GM10847 (cell line): ENCODE data around the gene PRMT6.

Experiments used
- POLR2A ChIP-seq: IDR thresholded peaks from 2 replicates; pipeline ENCODE4 v1.6.1; 2011; ENCODE audit not compliant: insufficient read length; ENCODE audit errors: extremely low read depth

PRMT6 gene

DNA sequence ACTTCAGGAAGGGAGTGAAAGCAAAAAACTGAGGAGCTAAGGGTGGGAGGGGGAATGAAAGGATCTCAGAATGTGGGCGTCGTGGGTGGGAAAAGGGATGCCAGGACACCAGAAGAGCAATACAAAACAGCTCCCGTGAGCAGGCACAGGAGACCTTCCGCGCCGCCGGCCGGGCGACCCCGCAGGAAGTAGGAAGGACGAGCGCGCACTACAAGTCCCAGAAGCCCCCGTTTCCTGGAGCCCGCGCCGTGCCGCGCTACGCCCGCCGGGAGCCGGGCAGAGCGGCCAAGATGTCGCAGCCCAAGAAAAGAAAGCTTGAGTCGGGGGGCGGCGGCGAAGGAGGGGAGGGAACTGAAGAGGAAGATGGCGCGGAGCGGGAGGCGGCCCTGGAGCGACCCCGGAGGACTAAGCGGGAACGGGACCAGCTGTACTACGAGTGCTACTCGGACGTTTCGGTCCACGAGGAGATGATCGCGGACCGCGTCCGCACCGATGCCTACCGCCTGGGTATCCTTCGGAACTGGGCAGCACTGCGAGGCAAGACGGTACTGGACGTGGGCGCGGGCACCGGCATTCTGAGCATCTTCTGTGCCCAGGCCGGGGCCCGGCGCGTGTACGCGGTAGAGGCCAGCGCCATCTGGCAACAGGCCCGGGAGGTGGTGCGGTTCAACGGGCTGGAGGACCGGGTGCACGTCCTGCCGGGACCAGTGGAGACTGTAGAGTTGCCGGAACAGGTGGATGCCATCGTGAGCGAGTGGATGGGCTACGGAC, at the start of gene PRMT6:
Gene PRMT6, plus strand, starts transcription at position 249 of the 771 bp plus-strand sequence. Its CDS starts 42 bp downstream, at position 291.
- peak; percentile 70 for TF ChIP-seq POLR2A

- no peak for TF ChIP-seq POLR2A
Observed at GRCh38 chr1:107009281-107009680, 47.2 kb upstream of the PRMT6 start.

DNA sequence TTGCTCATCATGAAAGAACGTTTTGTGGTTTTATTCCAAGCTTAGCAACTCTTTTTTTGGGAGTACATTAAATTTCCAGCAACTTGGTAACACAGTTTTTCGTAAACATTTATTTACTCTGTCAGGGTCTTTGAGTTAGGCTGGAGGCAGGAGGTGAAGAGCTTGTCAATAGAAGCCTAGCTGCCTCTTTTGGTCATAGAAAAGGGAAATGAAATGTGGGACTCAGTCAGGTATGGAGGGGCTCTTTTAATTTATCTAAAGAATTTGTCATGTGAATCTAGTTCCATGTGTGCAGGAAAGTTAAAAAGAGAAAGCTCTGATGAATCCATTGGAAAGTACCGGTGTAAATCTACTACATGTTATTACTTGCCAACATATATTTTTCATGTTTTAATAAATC, 45.9 kb upstream of the PRMT6 start:
- TF ChIP-seq POLR2A, result no peak

DNA sequence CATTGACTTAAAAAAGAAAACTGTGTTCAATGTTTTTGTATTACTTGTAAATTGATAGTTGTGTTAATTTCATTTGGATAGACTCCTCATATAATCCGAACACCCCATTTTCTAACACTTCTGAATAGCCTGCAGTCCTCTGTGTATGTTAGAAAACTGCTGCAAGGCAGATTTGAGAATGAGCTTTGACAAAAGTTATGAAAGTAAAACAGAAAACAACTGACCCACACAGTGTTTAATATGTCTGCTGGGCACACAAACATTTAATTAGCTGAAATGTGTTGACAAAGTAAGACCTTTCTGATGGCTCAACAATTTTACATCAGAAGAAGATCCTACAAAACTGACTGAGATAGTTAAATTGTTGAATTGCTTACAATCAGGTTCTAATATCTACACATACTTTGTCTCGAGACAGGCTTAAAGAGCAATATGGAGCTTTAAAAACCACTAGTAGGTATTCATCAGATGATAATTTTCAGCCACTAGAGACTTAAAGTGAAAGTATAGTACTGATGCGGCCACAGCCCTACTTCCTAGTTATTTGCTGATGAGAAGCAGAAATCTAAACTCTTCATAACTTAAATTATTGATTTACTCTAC, 40.0 kb upstream of the PRMT6 start:
- TF ChIP-seq POLR2A, result no peak

DNA sequence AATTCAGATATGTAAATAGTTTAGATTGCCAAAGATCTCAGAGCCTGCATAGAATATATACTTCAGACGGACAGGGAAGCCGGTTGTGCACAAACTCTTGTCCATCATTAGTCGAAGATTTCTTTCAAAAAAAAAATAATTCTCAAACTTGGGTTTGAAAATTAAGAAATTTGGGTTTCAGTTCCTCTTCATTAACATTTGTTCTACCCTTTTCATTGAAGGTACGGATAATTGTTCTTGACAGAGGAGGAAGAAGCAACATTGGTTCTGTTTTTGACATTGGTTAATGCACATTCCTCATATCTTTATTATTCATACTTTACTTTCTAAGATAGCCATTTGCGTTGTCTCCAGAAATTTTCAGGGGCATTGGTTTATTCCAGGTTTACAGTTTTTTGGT, 38.0 kb upstream of the PRMT6 start:
- TF ChIP-seq POLR2A, result no peak

GRCh38 chr1:107019166-107019565, 37.3 kb upstream of the PRMT6 start:
- no peak for TF ChIP-seq POLR2A

- TF ChIP-seq POLR2A, result no peak
Observed at GRCh38 chr1:107047602-107048001, 8.9 kb upstream of the PRMT6 start.

GRCh38 chr1:107048241-107048640, 8.2 kb upstream of the PRMT6 start:
- TF ChIP-seq POLR2A, result no peak

- no peak for TF ChIP-seq POLR2A
Observed at GRCh38 chr1:107051266-107051665, 5.2 kb upstream of the PRMT6 start.

- no peak for TF ChIP-seq POLR2A
Observed at GRCh38 chr1:107057197-107058133, 991 bp downstream of the PRMT6 start.

- no peak for TF ChIP-seq POLR2A
Observed at GRCh38 chr1:107058245-107059032, 2.0 kb downstream of the PRMT6 start.

DNA sequence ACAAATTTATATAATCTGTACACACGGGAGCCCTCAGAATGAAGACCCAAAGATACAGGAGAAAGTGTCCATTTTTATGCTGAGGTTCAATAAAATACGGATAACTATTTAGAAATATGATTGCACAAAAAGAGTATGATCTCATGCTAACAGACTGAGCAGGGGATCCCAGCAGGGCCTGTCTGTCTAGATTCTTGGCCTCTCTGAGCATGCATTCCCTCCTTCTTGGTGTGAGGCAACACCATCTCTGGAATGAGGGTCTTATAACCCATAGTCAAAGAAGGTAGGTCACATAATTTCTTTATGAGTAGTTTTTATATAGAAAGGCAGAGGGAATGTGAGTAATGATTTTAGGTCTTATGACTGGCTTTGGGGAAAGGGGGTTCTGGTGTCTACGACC, 5.4 kb downstream of the PRMT6 start:
- no peak for TF ChIP-seq POLR2A

DNA sequence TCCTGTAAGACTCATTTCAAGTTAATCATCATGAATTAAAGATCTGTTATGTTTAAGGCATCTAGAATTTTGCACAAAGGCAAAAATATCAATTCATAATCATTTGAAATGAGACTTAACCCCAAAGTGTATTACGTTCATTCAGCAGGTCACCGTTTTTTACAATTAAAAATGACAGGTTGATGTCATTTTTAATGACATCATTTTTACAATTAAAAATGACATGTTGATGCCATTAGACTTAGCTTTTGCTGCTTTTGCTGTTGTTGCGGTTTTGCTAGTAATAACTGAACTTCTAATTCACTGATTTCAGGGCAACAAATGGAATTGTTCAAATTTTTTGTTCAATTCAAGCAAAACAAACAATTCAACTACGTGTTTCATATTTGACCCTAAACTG, 17.0 kb downstream of the PRMT6 start:
- no peak for TF ChIP-seq POLR2A

DNA sequence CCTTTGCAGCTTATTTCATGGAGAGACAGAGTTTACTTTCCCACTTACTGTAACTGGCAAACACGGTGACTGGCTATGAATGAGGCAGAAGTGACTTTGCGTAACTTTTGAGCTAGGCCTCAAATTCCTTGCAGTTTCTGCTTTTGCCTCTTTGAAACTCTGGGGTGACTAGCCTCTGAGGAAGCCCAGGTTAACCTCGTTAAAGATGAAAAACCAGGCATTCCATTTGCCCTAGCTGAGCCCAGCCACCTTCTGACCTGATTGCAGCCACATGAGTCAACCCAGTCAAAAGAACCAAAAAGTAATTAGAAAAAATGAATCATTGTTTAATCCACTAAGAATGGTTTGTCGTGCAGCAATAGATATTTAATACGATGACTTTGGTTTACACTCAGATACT, 20.4 kb downstream of the PRMT6 start:
- no peak for TF ChIP-seq POLR2A

GRCh38 chr1:107079249-107079648, 22.8 kb downstream of the PRMT6 start:
- TF ChIP-seq POLR2A, result no peak
